ENCODE measurements around the gene CAMKK1. TPM values are rescaled to one million over a fixed set of nuclear protein-coding genes. Genes with fewer than 3 reads are reported as not detected.

Gene CAMKK1
- total and polyA plus RNA-seq, 5 donors: 4.2 to 6.7 (median 5.8) TPM

DNA sequence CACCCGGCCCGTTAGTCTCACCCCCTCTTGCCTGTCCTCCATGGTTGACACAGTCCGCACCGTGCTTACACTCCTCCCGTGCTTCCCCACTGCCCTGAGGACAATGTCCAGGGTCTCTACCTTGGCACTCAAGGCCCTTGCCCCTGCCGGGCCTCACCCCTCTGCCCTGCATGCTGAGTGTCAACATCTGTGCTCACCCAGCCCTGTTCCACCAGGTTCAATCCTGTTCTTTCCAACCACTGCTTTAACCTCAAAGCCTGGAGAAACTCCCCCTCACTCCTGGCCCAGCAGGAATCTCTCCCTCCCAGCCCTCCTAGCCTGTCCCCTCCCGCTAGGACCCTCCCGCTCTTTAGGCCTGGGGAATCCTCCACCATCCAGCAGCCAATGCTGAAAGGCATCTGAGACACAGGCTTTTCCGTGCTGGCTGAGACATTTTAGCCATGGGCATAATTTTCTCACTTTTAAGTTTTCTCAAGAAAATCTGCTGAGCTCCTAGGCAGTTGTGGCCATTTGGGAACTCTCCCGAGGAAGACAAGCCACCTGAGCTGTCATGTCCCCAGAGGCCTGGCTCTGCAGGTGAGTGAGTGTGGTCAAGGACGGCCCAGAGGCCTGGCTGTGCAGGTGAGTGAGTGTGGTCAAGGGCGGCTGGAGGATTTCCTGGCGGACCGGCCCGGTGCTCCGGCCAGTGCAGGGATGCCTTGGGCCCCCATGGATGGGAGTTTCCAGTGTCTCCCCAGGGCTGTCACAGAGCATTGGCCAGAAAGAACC is 34.2 kb upstream of the CAMKK1 start:
- ATAC-seq (peak in 1 of 2 donors; percentile 21), DNase-seq (peak in 2 of 3 donors; percentile 34 to 35)
- intact Hi-C loops (cut with DNase I): no loop called here
- H3K9me3 ChIP-seq (ENCODE audit: control insufficient read depth, low read length): no peaks in the 10 kb centered on the region
- no peaks in the 10 kb centered on the region for H3K27me3 ChIP-seq (ENCODE audit: control insufficient read depth, insufficient read depth)
- H3K4me1 ChIP-seq (ENCODE audit: control insufficient read depth, insufficient read depth, low read length): peaks cover 4% of the 10 kb centered on the region
- H3K27ac ChIP-seq (ENCODE audit: low read length): no peak overlapping the region
- no peak overlapping the region for H3K4me3 ChIP-seq (ENCODE audit: low read length)
- 85% methylated on average over 16 of the region's 16 CpGs for WGBS

GRCh38 chr17:3925684-3926485 is 33.0 kb upstream of the CAMKK1 start:
- DNase-seq: peak in 2 of 3 donors; percentile 18 to 47
- intact Hi-C loops (cut with DNase I): no loop called here
- 90% methylated on average over 17 of the region's 17 CpGs for WGBS

DNA sequence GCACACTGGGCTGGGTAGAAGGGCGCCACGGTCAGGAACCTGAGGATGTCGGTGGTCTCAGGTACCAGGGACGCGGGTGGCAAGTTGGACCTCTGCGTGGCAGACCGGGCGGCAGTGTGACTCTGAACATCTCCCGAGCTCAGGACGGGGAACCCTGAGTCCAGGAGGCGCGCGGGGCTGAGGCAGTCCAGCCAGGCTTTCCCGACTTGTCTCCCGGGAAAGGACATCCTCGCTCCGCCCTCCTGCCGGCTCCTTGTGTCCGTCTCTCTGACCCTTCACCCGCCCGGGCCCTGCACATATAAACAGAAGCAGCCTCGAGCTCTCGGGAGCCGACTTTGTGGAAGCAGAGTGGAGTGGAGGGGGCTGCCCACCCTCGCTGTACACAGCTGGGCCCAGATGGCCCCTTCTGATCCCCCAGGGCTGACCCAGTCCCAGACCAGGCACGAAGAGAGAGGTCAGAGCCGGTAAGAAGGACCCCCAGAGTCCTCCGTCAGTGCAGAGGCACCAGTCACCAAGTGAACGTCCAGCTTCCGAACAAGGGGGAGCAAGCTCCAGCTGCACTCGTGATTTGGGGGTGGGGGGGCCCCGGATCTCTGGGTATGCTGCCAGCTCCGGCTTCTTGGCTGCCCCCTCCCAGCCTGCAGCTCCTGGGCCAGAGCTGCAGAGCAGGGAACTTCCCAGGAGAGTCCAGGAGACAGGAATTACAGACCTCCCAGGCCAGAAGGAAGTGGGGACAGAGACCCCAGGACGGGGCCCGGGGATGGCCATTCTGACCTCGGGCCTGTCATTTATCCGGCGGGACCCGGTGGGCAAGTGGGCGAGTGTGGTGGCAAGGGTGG is 31.9 kb upstream of the CAMKK1 start:
- H3K27ac ChIP-seq (ENCODE audit: low read length): no peak overlapping the region
- no peak overlapping the region for H3K4me3 ChIP-seq (ENCODE audit: low read length)
- no peaks in the 10 kb centered on the region for H3K27me3 ChIP-seq (ENCODE audit: control insufficient read depth, insufficient read depth)
- no peaks in the 10 kb centered on the region for H3K9me3 ChIP-seq (ENCODE audit: control insufficient read depth, low read length)
- DNase-seq: peak in 2 of 3 donors; percentile 48 to 68
- intact Hi-C loops (cut with DNase I): no loop called here
- 69% methylated on average over 40 of the region's 40 CpGs for WGBS
- peaks cover 4% of the 10 kb centered on the region for H3K4me1 ChIP-seq (ENCODE audit: control insufficient read depth, insufficient read depth, low read length)
- no peak for ATAC-seq

More at GRCh38 chr17:3925684-3926485, 33.0 kb upstream of the CAMKK1 start:
- no peak for ATAC-seq
- Histone ChIP-seq H3K9me3 (ENCODE audit: control insufficient read depth, low read length) (no peaks in the 10 kb centered on the region), H3K4me1 (ENCODE audit: control insufficient read depth, insufficient read depth, low read length) (peaks cover 4% of the 10 kb centered on the region), H3K4me3 (ENCODE audit: low read length) (no peak overlapping the region), H3K27ac (ENCODE audit: low read length) (no peak overlapping the region), H3K27me3 (ENCODE audit: control insufficient read depth, insufficient read depth) (no peaks in the 10 kb centered on the region)

GRCh38 chr17:3923466-3924190 is 30.8 kb upstream of the CAMKK1 start:
- intact Hi-C loops (cut with DNase I): no loop called here
- no peaks in the 10 kb centered on the region for H3K9me3 ChIP-seq (ENCODE audit: control insufficient read depth, low read length)
- ATAC-seq (no peak), DNase-seq (peak in 1 of 3 donors; percentile 14)
- WGBS: 93% methylated on average over 18 of the region's 18 CpGs
- no peak overlapping the region for H3K4me3 ChIP-seq (ENCODE audit: low read length)
- no peaks in the 10 kb centered on the region for H3K27me3 ChIP-seq (ENCODE audit: control insufficient read depth, insufficient read depth)
- no peak overlapping the region for H3K27ac ChIP-seq (ENCODE audit: low read length)
- H3K4me1 ChIP-seq (ENCODE audit: control insufficient read depth, insufficient read depth, low read length): peaks cover 4% of the 10 kb centered on the region

GRCh38 chr17:3922765-3923164 is 29.9 kb upstream of the CAMKK1 start:
- no peak for ATAC-seq
- H3K4me3 ChIP-seq (ENCODE audit: low read length): no peak overlapping the region
- H3K27me3 ChIP-seq (ENCODE audit: control insufficient read depth, insufficient read depth): no peaks in the 10 kb centered on the region
- no peaks in the 10 kb centered on the region for H3K4me1 ChIP-seq (ENCODE audit: control insufficient read depth, insufficient read depth, low read length)
- WGBS: 93% methylated on average over 7 of the region's 7 CpGs
- H3K9me3 ChIP-seq (ENCODE audit: control insufficient read depth, low read length): no peaks in the 10 kb centered on the region
- intact Hi-C loops (cut with DNase I): no loop called here
- no peak overlapping the region for H3K27ac ChIP-seq (ENCODE audit: low read length)
- peak in 1 of 3 donors; percentile 9 for DNase-seq

DNA sequence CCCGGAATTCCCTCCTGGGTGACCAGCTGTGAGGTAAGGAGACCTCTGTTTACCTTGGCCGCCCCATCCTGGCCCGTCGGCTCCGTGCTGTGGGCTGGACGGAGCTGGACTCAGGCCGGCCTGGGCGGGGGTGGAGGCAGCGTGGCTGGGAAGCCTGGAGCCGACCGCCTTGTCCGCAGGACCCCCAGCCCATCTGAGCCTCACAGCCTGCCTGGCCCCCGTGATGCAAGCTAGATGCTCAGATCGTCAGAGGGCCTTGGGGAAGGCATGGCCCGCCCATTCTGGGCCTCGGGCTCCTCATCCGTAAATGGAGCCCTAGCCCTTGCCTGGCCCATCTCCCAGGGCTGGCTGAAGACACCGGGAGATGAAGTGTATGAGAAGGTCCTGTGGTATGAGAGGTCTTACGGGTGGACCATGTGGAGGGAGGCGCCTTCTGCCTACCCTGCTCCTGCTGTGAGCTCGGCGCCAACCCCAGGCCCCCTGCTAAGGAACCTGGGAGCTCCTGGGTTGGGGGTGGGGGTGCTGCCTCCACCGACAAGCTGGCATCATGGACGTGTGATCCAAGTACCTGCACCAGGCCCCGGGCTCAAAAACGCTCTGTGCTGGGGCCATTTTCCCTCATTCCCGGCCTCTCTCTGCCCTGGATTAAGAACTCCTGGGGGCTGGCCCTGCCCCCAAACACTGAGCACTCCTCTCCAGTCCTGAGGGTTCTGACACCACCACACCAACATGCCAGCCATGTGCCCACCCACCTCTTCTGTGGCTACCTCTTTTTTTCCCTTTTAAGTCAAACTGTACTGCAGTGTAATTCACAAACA is 28.9 kb upstream of the CAMKK1 start:
- DNase-seq: peak; percentile 72 to 77 (median 75)
- Histone ChIP-seq H3K27me3 (ENCODE audit: control insufficient read depth, insufficient read depth) (no peaks in the 10 kb centered on the region), H3K27ac (ENCODE audit: low read length) (no peak overlapping the region), H3K9me3 (ENCODE audit: control insufficient read depth, low read length) (no peaks in the 10 kb centered on the region), H3K4me1 (ENCODE audit: control insufficient read depth, insufficient read depth, low read length) (peaks cover 10% of the 10 kb centered on the region), H3K4me3 (ENCODE audit: low read length) (no peak overlapping the region)
- intact Hi-C loops (cut with DNase I): no loop called here
- ATAC-seq: peak; percentile 16 to 52
- 76% methylated on average over 27 of the region's 27 CpGs for WGBS

- ATAC-seq: no peak
- no peak overlapping the region for H3K27ac ChIP-seq (ENCODE audit: low read length)
- H3K4me1 ChIP-seq (ENCODE audit: control insufficient read depth, insufficient read depth, low read length): peaks cover 11% of the 10 kb centered on the region
- no peak overlapping the region for H3K4me3 ChIP-seq (ENCODE audit: low read length)
- no peak for DNase-seq
- 85% methylated on average over 16 of the region's 16 CpGs for WGBS
- no peaks in the 10 kb centered on the region for H3K27me3 ChIP-seq (ENCODE audit: control insufficient read depth, insufficient read depth)
- H3K9me3 ChIP-seq (ENCODE audit: control insufficient read depth, low read length): no peaks in the 10 kb centered on the region
- intact Hi-C loops (cut with DNase I): no loop called here
Observed at GRCh38 chr17:3921006-3921405, 28.2 kb upstream of the CAMKK1 start.

DNA sequence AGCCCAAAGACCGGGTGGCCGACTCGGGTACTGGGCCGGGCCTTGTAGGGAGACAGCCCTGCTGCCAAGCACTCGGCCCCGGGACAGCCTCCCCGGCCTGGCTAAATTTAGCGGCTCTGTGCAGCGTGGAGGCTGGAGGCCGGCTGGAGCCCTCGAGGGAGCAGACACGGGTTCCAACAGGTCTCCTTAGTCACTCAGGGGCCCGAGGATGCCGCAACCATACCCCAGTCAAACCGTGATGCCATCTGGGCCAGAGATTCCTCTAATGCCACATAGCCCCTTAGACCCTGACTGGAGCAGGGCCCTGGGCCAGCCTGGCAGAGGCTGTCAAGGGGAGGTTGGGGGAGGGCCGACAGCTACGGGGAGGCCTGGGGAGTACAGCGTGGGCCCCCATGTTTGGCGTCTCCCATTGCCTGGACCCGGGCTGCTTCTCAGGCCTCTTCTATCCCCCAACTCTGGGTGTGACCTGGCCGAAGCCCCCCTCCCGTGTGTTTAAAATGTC is 26.3 kb upstream of the CAMKK1 start:
- peak; percentile 63 to 90 (median 90) for DNase-seq
- no peak overlapping the region for H3K27ac ChIP-seq (ENCODE audit: low read length)
- intact Hi-C loops (cut with DNase I): loop anchor here in 1 of 4 donors (10.0 kb wide), 1 partner anchor 184 kb away; no protein-coding TSS in a partner anchor
- peak; percentile 4 to 47 for ATAC-seq
- no peaks in the 10 kb centered on the region for H3K27me3 ChIP-seq (ENCODE audit: control insufficient read depth, insufficient read depth)
- H3K9me3 ChIP-seq (ENCODE audit: control insufficient read depth, low read length): no peaks in the 10 kb centered on the region
- H3K4me3 ChIP-seq (ENCODE audit: low read length): no peak overlapping the region
- peaks cover 11% of the 10 kb centered on the region for H3K4me1 ChIP-seq (ENCODE audit: control insufficient read depth, insufficient read depth, low read length)
- WGBS: 60% methylated on average over 22 of the region's 22 CpGs

DNA sequence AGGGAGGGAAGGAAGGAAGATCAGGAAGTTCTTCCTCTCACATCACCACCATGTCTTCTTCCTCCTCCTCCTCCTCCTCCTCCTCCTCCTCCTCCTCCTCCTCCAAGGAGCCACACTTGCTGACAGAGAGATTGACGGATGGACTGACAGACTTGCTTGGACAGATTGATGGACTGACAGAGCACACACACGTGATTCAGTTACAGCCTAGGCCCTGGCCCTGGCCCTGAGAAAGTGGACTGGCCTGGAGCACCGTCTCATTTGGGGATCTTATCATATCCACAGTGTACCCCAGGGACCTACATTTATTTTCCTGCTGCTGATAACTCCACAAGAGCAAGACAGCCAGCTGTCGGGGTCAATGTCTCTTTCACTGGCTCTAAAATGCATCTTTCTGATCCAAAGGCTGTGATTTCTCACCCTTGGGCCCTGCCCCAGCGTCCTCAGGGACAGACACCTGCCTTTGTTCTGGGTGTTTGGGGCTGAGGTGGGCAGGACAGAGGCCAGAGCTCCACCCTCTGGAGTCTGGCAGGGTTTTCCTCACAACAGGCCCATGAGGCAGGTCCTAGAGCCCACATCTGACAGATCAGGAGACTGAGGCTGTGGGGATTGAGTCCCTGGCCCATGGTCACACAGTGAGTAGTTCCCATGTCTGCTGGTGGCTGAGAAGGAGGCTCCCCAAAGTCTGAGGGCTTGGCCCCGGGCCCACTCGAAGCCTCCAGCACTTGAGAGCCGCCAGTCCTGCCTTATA is 25.7 kb upstream of the CAMKK1 start:
- peaks cover 12% of the 10 kb centered on the region for H3K4me1 ChIP-seq (ENCODE audit: control insufficient read depth, insufficient read depth, low read length)
- peak overlapping the region; percentile 14 for H3K27ac ChIP-seq (ENCODE audit: low read length)
- 48% methylated on average over 8 of the region's 8 CpGs for WGBS
- ATAC-seq (peak; percentile 29 to 55), DNase-seq (peak in 2 of 3 donors; percentile 75 to 82)
- intact Hi-C loops (cut with DNase I): loop anchor here in 1 of 4 donors (10.0 kb wide), 1 partner anchor 184 kb away; no protein-coding TSS in a partner anchor
- H3K4me3 ChIP-seq (ENCODE audit: low read length): no peak overlapping the region
- H3K27me3 ChIP-seq (ENCODE audit: control insufficient read depth, insufficient read depth): no peaks in the 10 kb centered on the region
- H3K9me3 ChIP-seq (ENCODE audit: control insufficient read depth, low read length): no peaks in the 10 kb centered on the region
